Measurements from ENCODE around the gene ERI2.
A peak's percentile ranks its signal among the peaks of the same experiment; 100 is the strongest.

The ERI2 gene, protein sequence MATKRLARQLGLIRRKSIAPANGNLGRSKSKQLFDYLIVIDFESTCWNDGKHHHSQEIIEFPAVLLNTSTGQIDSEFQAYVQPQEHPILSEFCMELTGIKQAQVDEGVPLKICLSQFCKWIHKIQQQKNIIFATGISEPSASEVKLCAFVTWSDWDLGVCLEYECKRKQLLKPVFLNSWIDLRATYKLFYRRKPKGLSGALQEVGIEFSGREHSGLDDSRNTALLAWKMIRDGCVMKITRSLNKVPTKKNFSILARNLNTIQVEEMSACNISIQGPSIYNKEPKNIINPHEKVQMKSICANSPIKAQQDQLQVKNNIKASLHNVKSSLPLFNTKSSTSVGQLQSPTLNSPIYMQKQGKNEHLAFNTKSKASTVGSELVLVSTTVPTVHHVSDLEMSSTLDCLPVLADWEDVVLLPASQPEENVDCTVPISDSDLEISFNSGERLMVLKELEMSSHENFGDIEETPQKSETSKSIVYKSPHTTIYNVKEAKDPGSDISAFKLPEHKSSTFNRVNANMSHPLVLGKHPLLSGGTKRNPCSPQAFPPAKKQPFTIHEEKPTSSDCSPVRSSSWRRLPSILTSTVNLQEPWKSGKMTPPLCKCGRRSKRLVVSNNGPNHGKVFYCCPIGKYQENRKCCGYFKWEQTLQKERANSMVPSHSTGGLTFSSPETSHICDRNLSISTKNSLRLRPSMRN

DNA sequence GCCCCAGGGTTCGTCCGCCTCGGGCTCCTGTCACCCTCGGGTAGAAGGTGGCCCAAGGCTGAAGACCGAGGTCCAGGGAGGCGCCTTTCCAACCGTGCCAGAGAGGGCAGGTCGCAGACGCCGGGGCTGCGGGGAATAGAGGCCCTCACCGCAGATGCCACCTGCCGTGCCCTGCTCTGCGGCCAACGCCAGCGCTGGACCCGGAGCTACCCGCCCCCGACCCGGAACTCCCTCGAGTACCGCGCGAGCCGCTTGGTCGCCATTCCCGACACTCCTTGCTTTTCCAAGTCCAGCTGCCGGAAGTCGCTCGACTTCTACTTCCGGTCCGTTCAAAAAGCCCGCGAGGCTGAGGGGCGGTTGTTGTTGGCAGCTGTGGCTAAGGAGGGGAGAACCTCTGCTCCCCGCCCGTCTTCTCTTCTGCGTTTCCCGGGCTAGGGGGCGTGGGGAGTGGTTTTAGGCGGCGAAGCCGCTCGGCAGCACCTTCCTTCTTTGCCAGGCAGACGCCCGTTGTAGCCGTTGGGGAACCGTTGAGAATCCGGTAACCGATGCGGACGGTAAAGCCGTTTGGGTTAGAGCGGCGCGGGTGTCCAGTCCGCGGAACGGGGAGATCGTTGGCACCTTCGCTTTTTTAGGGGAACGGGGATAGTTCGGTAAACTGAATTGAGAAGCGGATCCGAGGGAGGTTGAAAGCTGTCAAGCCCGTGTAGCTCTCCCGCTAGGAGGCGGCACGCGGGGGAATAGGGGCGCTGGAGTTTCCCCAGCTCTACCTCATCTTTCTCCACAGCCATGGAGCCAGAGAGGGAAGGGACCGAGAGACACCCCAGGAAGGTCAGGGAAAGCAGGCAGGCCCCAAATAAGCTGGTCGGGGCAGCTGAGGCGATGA lies at the start of gene ERI2, which contains the start of gene REXO5:
TSS of gene ERI2 (minus strand) at position 305 of the 883 bp plus-strand sequence. CDS start at position 263, 42 bp downstream.
TSS of gene REXO5 (plus strand) at position 360 of the 883 bp plus-strand sequence. CDS start at position 787, 427 bp downstream.
- H3K4me1 Mint-ChIP-seq = peaks cover 14% of the 10 kb centered on the region
- no peaks in the 10 kb centered on the region for H3K9me3 Mint-ChIP-seq
- H3K27me3 Mint-ChIP-seq = no peaks in the 10 kb centered on the region
- H3K36me3 Mint-ChIP-seq = no peaks in the 10 kb centered on the region
- H3K4me3 Mint-ChIP-seq = peak within 1 kb of the TSS; percentile 99
- peak within 1 kb of the TSS; percentile 92 for H3K27ac Mint-ChIP-seq

DNA sequence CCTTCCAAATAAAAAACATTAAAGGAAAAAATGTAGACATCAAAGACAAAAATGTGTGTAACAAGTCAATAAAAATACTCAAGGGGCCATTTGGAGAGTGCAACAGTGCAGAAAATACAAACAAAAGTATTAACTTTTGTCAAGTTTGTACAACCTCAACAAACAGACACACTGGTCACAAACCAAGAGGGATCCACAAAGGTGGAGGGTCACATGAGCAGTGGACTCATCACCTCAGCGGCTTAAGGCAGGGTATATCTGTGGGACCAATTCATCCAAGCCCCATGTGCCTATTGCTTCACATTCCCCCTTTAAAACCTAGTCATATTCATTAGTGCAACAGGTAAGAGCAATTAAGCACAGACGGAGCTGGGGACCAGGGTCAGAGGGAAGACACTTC lies 48.7 kb upstream of the ERI2 start:
- Mint-ChIP-seq H3K4me3 (no peak overlapping the region), H3K27ac (no peak overlapping the region), H3K27me3 (no peaks in the 10 kb centered on the region), H3K9me3 (no peaks in the 10 kb centered on the region), H3K36me3 (peaks cover 10% of the 10 kb centered on the region), H3K4me1 (peaks cover 3% of the 10 kb centered on the region)

DNA sequence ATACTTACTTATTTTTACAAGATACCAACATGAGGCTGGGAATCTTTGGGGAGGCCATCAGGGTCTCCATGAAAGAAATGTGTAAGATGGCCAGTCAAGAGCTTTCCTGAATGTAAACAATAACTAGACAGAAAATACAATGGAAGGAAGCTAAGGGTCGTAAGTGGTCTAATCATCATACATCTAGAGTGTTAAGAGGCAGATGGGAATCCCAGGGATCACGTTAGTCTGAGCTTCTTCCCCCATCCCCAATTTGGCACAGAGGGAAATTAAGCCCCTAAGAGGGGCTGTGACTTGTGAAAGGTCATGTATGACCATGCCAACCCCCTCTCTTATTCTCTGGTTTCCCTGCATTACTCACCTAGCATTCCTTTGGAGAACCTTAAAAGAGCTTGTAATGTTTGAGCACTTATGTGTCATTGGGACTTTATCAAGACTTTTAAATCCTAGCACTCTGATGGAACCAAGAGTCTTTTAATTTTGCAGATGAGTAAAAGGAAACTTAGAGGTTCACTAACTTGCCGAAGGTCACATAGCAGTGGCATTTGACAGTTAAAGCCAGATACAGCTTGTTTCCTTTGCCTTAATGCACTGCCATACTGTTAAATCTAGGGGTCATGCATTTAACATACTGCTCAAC lies 47.8 kb upstream of the ERI2 start:
- no peaks in the 10 kb centered on the region for H3K27me3 Mint-ChIP-seq
- H3K4me1 Mint-ChIP-seq = peaks cover 5% of the 10 kb centered on the region
- no peak overlapping the region for H3K4me3 Mint-ChIP-seq
- H3K27ac Mint-ChIP-seq = no peak overlapping the region
- no peaks in the 10 kb centered on the region for H3K9me3 Mint-ChIP-seq
- peaks cover 7% of the 10 kb centered on the region for H3K36me3 Mint-ChIP-seq

DNA sequence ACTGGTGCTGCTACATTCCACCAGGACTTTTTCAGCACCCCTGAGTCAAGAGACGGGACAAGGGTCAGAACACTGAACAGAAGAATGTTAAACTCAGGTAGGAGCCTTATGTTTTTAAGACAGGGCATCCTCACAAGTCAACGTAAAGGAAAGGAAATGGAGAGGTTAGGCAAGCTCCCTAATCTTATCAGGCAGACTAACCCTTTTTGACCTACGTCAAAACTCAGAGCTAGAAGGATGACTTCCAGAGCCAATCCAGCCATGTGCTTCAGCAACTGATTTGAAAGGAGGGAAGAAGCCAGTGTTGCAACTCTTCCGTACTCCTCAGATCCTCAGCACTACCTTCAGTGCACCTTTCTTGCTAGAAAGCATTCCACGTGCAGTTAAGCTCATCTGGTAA lies 46.9 kb upstream of the ERI2 start:
- Mint-ChIP-seq H3K4me3 (no peak overlapping the region), H3K36me3 (peaks cover 5% of the 10 kb centered on the region), H3K9me3 (no peaks in the 10 kb centered on the region), H3K27me3 (no peaks in the 10 kb centered on the region), H3K27ac (no peak overlapping the region), H3K4me1 (peaks cover 5% of the 10 kb centered on the region)

DNA sequence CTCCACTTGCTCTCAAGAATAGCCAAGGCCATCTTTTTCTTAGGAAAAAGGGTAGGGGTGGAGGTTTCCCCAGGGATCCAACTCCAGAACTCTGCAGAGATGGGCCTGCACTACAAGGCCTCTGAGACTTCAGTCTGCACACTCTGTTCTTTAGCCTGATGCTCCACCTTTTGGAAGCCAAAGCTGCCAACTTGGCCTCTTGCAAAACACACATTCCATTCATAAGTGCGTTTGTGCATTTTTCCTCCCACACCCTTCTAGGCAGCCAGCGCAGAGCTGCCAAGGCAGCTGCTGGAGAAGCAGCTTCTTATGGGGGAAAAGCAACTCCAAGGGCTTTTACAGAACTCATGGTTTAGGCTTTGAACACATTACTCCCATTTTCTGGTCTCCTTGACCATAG lies 45.3 kb upstream of the ERI2 start:
- Mint-ChIP-seq H3K36me3 (peaks cover 2% of the 10 kb centered on the region), H3K27me3 (no peaks in the 10 kb centered on the region), H3K4me1 (peaks cover 5% of the 10 kb centered on the region), H3K4me3 (no peak overlapping the region), H3K9me3 (no peaks in the 10 kb centered on the region), H3K27ac (no peak overlapping the region)

DNA sequence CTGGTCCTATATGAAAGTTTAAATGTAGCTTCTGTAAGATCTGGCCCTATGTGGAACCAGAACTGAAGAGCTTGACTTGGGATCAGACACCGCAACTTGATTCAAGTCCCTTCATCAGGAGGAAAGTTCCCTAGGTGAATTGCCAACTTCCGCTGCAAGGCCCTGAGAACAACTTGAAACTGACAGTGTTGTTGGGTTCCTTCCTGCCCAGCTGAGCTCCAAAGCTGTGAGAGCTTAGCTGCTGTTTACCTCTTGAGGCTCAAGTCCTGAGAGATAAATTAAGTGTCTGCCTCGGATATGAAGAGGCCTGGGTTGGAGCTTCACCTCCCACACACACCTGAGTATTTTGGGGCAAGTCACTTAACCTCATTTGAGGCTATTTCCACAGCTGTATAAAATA lies 44.7 kb upstream of the ERI2 start:
- Mint-ChIP-seq H3K27ac (no peak overlapping the region), H3K9me3 (no peaks in the 10 kb centered on the region), H3K27me3 (no peaks in the 10 kb centered on the region), H3K36me3 (peaks cover 2% of the 10 kb centered on the region), H3K4me3 (no peak overlapping the region), H3K4me1 (peaks cover 5% of the 10 kb centered on the region)

DNA sequence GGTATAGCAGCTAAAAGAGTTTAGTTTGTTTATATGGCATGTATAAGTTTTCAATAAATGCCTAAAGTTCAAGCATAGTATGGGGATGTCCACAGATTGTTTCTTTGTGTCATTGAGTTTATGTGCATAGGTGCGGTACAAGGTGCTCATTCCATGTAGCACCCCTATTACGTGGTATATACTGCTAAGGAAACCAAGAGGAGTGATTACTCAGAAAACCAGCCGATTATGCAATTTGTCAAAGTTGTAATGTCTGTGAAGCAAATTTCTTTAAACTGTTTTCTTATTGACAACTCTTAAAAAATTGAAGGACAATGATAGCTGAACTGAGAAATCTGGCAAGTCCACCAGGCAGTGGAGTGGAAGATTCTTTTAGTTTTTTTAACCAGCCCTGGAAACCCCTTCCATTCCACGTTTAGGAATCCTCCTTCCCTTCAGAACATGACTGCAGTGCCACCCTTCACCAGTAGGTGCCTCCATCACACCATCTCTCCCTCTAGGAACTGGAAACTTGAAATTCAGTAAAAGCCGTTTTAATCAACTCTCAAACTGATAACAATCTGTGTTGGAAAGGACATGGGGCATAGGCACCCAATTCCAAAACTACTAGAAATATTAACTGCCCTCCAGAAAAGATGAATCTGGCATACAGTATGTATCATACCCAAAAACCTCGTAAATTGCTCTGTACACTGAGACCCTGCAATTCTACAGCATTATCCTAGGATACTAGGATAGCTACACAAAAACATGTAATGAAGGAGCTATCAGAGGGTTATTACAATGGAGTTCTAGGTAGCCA lies 43.5 kb upstream of the ERI2 start:
- Mint-ChIP-seq H3K9me3 (no peaks in the 10 kb centered on the region), H3K27ac (no peak overlapping the region), H3K4me3 (no peak overlapping the region), H3K36me3 (no peaks in the 10 kb centered on the region), H3K27me3 (no peaks in the 10 kb centered on the region), H3K4me1 (peaks cover 13% of the 10 kb centered on the region)

DNA sequence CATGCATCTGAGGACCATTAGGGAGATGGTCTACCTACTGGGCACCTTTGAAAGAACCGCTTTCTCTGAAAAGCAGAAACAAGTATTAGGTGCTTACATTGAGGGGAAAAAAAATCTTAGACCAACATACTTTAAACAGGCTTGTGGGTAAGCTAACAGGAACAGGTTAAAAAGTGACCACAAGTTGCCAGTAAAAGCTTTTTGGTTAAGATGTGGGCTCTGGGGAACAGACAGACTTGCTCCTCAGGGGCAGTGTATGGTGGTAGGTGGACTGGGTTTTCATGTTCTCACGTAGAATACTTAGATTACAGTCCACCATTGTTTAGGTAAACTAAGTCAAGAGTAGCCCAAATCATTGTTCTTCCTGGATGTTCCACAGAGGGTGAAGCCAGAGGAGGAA lies 41.3 kb upstream of the ERI2 start:
- Mint-ChIP-seq H3K9me3 (no peaks in the 10 kb centered on the region), H3K27ac (no peak overlapping the region), H3K4me1 (peaks cover 30% of the 10 kb centered on the region), H3K4me3 (no peak overlapping the region), H3K27me3 (no peaks in the 10 kb centered on the region), H3K36me3 (no peaks in the 10 kb centered on the region)

DNA sequence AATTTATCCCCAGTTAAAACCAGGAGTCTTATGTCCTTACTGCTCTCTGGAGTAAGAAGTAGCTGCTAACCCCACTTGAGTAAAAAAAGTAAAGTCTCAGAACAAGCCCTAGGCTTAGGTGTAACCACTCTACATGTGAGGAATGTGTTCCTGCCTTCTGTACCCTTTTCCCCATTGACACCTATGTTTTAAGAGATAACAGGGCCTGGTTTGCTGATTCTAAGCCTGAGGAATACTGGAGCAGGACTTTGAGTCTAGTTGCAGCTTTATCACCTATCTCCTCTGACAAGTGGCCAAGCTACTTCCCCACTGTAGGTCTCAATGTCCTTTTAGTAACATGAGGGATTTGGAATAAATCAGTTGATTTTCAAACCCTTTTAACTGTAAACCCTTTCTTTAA lies 40.3 kb upstream of the ERI2 start:
- H3K36me3 Mint-ChIP-seq = no peaks in the 10 kb centered on the region
- H3K4me3 Mint-ChIP-seq = no peak overlapping the region
- peaks cover 30% of the 10 kb centered on the region for H3K4me1 Mint-ChIP-seq
- H3K9me3 Mint-ChIP-seq = no peaks in the 10 kb centered on the region
- no peak overlapping the region for H3K27ac Mint-ChIP-seq
- no peaks in the 10 kb centered on the region for H3K27me3 Mint-ChIP-seq

DNA sequence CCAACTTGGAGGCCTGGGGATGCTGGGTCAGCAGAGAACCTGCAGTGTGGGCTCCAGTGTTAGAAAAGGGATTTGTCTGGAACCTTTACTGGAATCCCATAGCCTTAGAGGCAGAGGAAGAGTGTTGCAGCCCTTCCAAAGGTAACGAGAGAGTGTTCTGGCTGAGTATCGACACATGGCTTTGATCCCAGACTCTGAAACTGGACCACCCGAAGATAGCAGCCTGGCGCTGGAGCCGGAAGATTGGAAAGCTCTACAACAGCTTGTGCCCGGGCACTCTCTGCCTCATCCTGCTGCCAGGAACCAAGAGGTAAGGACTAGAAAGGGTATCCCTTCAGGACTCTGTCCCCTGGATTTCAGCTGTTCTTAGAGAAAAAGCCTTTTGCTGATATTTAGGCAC lies 39.8 kb upstream of the ERI2 start:
- peaks cover 30% of the 10 kb centered on the region for H3K4me1 Mint-ChIP-seq
- no peak overlapping the region for H3K4me3 Mint-ChIP-seq
- no peaks in the 10 kb centered on the region for H3K9me3 Mint-ChIP-seq
- H3K27me3 Mint-ChIP-seq = no peaks in the 10 kb centered on the region
- H3K27ac Mint-ChIP-seq = no peak overlapping the region
- H3K36me3 Mint-ChIP-seq = no peaks in the 10 kb centered on the region

DNA sequence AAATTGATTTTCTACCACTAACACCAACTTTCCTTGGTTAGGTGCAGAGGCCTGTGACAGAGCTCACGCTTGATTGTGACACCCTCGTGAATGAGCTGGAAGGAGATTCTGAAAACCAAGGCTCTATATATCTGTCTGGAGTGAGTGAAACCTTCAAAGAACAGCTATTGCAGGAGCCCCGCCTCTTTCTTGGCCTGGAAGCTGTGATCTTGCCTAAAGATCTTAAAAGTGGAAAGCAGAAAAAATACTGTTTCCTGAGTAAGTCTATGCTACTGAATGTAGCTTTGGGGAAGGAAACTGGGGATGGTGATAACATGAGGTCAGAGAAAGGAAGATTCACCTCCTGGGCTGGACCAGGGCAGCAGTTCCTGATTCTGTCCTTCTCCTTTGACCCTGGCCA lies 38.3 kb upstream of the ERI2 start:
- Mint-ChIP-seq H3K4me1 (peaks cover 26% of the 10 kb centered on the region), H3K36me3 (no peaks in the 10 kb centered on the region), H3K27ac (peak overlapping the region; percentile 78)

DNA sequence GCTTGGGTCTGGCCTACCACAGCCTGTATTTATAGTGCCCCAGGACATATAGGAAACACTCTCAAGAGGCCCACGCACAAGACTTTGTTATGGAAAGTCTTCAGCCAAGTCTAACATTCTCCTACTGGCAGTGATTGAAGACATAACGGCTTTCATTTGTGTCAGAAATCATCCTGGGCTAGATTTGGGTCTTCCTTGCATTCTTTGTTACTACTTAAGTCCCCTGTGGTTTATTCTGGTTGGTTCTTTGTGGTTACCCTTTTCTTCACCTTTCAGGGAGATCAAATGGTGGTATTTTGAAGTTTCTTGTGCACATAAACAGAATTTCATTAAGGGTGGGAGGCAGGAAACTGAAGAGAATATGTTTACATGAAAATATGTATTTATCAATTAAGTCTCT lies 37.8 kb upstream of the ERI2 start:
- Mint-ChIP-seq H3K9me3 (no peaks in the 10 kb centered on the region), H3K4me1 (peaks cover 26% of the 10 kb centered on the region), H3K36me3 (no peaks in the 10 kb centered on the region), H3K27ac (peak overlapping the region; percentile 78), H3K4me3 (peak overlapping the region; percentile 41), H3K27me3 (no peaks in the 10 kb centered on the region)

More for the DNA sequence above, 38.3 kb upstream of the ERI2 start:
- Mint-ChIP-seq H3K4me3 (peak overlapping the region; percentile 20), H3K9me3 (no peaks in the 10 kb centered on the region), H3K27me3 (no peaks in the 10 kb centered on the region)

DNA sequence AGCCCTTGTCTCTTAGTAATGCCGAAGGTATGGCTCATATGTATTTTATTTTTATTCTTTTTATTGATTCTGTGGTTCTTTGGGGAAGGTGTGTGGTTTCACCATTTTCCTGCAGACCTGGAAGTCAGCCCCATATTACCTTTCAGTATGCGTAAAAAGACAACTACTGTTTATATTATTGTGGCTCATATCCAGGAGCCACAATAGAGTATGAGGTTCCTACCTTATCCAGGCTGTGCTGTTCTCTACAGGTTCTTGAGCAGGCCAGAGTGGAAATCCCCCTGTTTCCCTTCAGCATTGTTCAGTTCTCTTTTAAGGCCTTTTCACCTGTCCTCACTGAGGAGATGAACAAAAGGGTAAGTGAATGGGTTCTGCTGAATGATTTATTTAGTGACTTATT lies 33.2 kb upstream of the ERI2 start:
- H3K36me3 Mint-ChIP-seq = peaks cover 10% of the 10 kb centered on the region

DNA sequence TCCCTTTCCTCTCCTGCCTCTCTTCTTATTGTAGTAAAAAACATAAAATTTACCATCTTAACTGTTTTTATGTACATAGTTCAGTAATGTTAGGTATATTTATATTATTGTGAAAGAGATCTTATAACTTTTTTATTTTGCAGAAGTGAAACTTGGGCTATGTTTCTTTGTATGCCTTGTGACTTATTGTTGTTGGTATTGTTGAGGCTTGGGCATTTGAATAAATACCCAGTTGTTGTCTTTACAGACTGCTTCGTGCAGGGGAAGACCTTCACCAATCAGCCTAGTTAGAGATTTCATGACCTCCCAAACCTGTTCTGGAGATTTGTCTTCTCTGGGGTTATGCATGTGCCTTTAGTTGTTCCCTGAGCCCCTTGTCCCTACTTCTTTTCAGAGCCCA lies 32.0 kb upstream of the ERI2 start:
- Mint-ChIP-seq H3K9me3 (peaks cover 20% of the 10 kb centered on the region), H3K4me1 (peaks cover 2% of the 10 kb centered on the region), H3K36me3 (peaks cover 12% of the 10 kb centered on the region), H3K27ac (no peak overlapping the region), H3K27me3 (no peaks in the 10 kb centered on the region), H3K4me3 (no peak overlapping the region)

More for the DNA sequence above, 33.2 kb upstream of the ERI2 start:
- Mint-ChIP-seq H3K9me3 (peaks cover 19% of the 10 kb centered on the region), H3K27ac (no peak overlapping the region), H3K4me3 (no peak overlapping the region), H3K4me1 (peaks cover 15% of the 10 kb centered on the region), H3K27me3 (no peaks in the 10 kb centered on the region)

All from activated naive CD4-positive, alpha-beta T cell treated with anti-CD3 and anti-CD28 coated beads, Interleukin-2, amount 50 U/mL, for 24 hours (primary cell).